Measurements from ENCODE around the gene GGCT. TPM values are rescaled to one million over a fixed set of nuclear protein-coding genes. Genes with fewer than 3 reads are reported as not detected.

GGCT gene
- total RNA-seq (2021; fragmentation: NEBNext Ultra II Directional; extraction: Animal tissue kit (Norgen Biotek cat#: 25700)) (125 and 129 TPM in 2 replicates), polyA plus RNA-seq (2011; rRNA removed) (47.7 and 50.0 TPM in 2 replicates), polyA minus RNA-seq (2011; rRNA and poly(A)+ RNA removed) (12.2 and 13.2 TPM in 2 replicates)
- polyA plus RNA-seq (2011; cell fraction: cytosol; rRNA removed), result 85.5 TPM
- 60.8 TPM for polyA plus RNA-seq (2011; cell fraction: nucleus; rRNA removed)
- polyA plus RNA-seq (2012, experiment 1 of 2), result 88.5 to 127 TPM (median 90.7 TPM) in 4 replicates
- polyA plus RNA-seq (2012, experiment 2 of 2), result 39.1 TPM
- polyA plus RNA-seq (2013, experiment 1 of 2), result 84.7 TPM
- polyA plus RNA-seq (2013, experiment 2 of 2), result 87.8 TPM
- polyA minus RNA-seq (2011; cell fraction: cytosol; rRNA and poly(A)+ RNA removed), result 26.6 TPM
- 21.5 TPM for polyA minus RNA-seq (2011; cell fraction: nucleus; rRNA and poly(A)+ RNA removed)
- long read RNA-seq, experiment 1, transcript GGCT-202 (4 exons, 1,173 nt), result major isoform, 81 of 146 reads
- long read RNA-seq, experiment 1, transcript GGCT-207 (3 exons, 1,012 nt), result minor isoform, 36 of 146 reads
- long read RNA-seq, experiment 1, partial matches to known transcripts, result 1 of 146 reads
- long read RNA-seq, experiment 1, other reads (novel, unspliced or antisense), result 18 of 146 reads
- long read RNA-seq, experiment 2, transcript GGCT-207 (3 exons, 1,012 nt), result minor isoform, 104 of 246 reads
- long read RNA-seq, experiment 2, transcript GGCT-203 (2 exons, 836 nt), result minor isoform, 12 of 246 reads
- long read RNA-seq, experiment 2, transcript GGCT-202 (4 exons, 1,173 nt), result major isoform, 123 of 246 reads
- long read RNA-seq, experiment 2, partial matches to known transcripts, result 3 of 246 reads
- long read RNA-seq, experiment 2, other reads (novel, unspliced or antisense), result 1 of 246 reads

- Histone ChIP-seq H3K23ac (ENCODE audit: insufficient read length) (no peak within 1 kb of the TSS), H3K9me3 (ENCODE audit: insufficient read depth in 2 of 2, low read depth in 1 of 2, low read length in 1 of 2) (no peaks in the 10 kb centered on the region), H3K9ac (replicated peaks in 1 of 4; ENCODE audit: extremely low read depth in 1 of 4, low read depth in 3 of 4, low read length in 3 of 4) (peak within 1 kb of the TSS; percentile 88 to 93 (median 91)), H3K79me1 (ENCODE audit: low read depth, low read length) (peaks cover 13% of the 10 kb centered on the region), H3K23me2 (ENCODE audit: low read depth, low read length) (peaks cover 4% of the 10 kb centered on the region; the same call in 1 of the 2 replicates), H2AK5ac (ENCODE audit: low read depth, low read length) (no peak within 1 kb of the TSS), H3K27me3 (replicated peaks in 1 of 4; ENCODE audit: control insufficient read depth in 3 of 4, extremely low read depth in 1 of 4, insufficient read depth in 3 of 4, low read length in 3 of 4) (no peaks in the 10 kb centered on the region), H2BK120ac (replicated peaks; ENCODE audit: low read depth, low read length) (peak within 1 kb of the TSS; percentile 47), H3K14ac (ENCODE audit: insufficient read length) (peak within 1 kb of the TSS; percentile 8), H3K79me2 (ENCODE audit: control insufficient read depth in 1 of 2, insufficient read depth in 2 of 2, low read length in 2 of 2) (peaks cover 9 to 50% of the 10 kb centered on the region in 2 experiments), H3K18ac (ENCODE audit: extremely low read depth, low read length) (peak within 1 kb of the TSS; percentile 91), H3K36me3 (ENCODE audit: control insufficient read depth in 2 of 4, insufficient read depth in 4 of 4, low read length in 3 of 4) (peaks cover 0 to 8% (median 0%) of the 10 kb centered on the region in 4 experiments; a peak in 2 of 8 replicates), H3K56ac (replicated peaks; ENCODE audit: insufficient read length, low read depth, low read length) (peak within 1 kb of the TSS; percentile 74), H4K20me1 (replicated peaks in 1 of 2; ENCODE audit: control insufficient read depth in 1 of 2, insufficient read depth in 2 of 2, low read length in 2 of 2) (peaks cover 3 to 8% of the 10 kb centered on the region in 2 experiments), H2BK15ac (ENCODE audit: low read length) (no peak within 1 kb of the TSS), H2BK20ac (ENCODE audit: low read length) (no peak within 1 kb of the TSS), H3K4me2 (ENCODE audit: insufficient read depth in 1 of 2, low read depth in 2 of 2, low read length in 2 of 2) (peak within 1 kb of the TSS; percentile 85 to 89), H2AFZ (ENCODE audit: low read length) (peak within 1 kb of the TSS; percentile 83), H2BK5ac (ENCODE audit: low read depth, low read length) (no peak within 1 kb of the TSS; the same call in 1 of the 2 replicates), H3K27ac (ENCODE audit: low read depth, low read length) (peak within 1 kb of the TSS; percentile 86), H3K4ac (replicated peaks; ENCODE audit: insufficient read length, low read depth, low read length) (peak within 1 kb of the TSS; percentile 76), H4K91ac (replicated peaks; ENCODE audit: insufficient read length, low read length) (peak within 1 kb of the TSS; percentile 96), H3K4me1 (replicated peaks in 1 of 4; ENCODE audit: control insufficient read depth in 3 of 4, insufficient read depth in 4 of 4, low read length in 3 of 4) (peaks cover 0 to 6% (median 3%) of the 10 kb centered on the region in 4 experiments; a peak in 4 of 7 replicates), H4K8ac (ENCODE audit: extremely low read depth, insufficient read depth, low read length) (peak within 1 kb of the TSS; percentile 97), H2BK12ac (ENCODE audit: low read depth, low read length) (no peak within 1 kb of the TSS), H3K4me3 (ENCODE audit: extremely low read depth in 1 of 4, insufficient read depth in 2 of 4, low read depth in 3 of 4, low read length in 4 of 4) (peak within 1 kb of the TSS; percentile 85 to 95 (median 90)), H4K5ac (ENCODE audit: insufficient read length, low read depth, low read length) (peak within 1 kb of the TSS; percentile 96)
- ChIA-PET CTCF (ENCODE audit: partially characterized antibody) (interaction anchor here (0.6 to 0.8 kb wide), 2 partner anchors 60 to 83 kb away, joined by 3 read pairs; no protein-coding TSS in a partner anchor), POLR2A (ENCODE audit: partially characterized antibody) (interaction anchor here (0.6 to 2.0 kb wide), 5 partner anchors 10 to 94 kb away, joined by 3 to 14 read pairs (median 3); no protein-coding TSS in a partner anchor)
- no peak for FAIRE-seq
- WGBS, 2 experiments (ENCODE audit: extremely low coverage in 1 of 2, insufficient coverage in 1 of 2, insufficient read length in 1 of 2, insufficient replicate concordance in 2 of 2, low coverage in 1 of 2, low lambda C conversion rate in 2 of 2, missing lambda C conversion rate in 1 of 2), result 2% methylated on average over 59 of the region's 64 CpGs; no CpG with 5 or more reads in 1 of the 2 experiments
- DNase-seq (ENCODE audit: low read depth in 1 of 2, low spot score in 2 of 2), result peak; percentile 94 to 95
- TF ChIP-seq SP1 (IDR thresholded peaks at IDR 0.05; ENCODE audit: low read depth, low read length) (peak; percentile 92), SIX5 (IDR thresholded peaks at IDR 0.05; ENCODE audit: low read depth, low read length) (no peak), EGR1 (IDR thresholded peaks at IDR 0.05; ENCODE audit: borderline replicate concordance, low read depth, low read length) (peak; percentile 60; the same call in 1 of the 2 replicates), KDM1A (IDR thresholded peaks at IDR 0.05; ENCODE audit: borderline replicate concordance, low read length) (no peak), GTF2F1 (IDR thresholded peaks at IDR 0.05; ENCODE audit: borderline replicate concordance, low read depth, low read length) (peak; percentile 81; the same call in 1 of the 2 replicates), E2F6 (IDR thresholded peaks at IDR 0.05) (peak; percentile 97), POLR2A (IDR thresholded peaks at IDR 0.05; ENCODE audit: control extremely low read depth in 1 of 2, low read depth in 2 of 2, low read length in 2 of 2) (peak; percentile 88 to 93)
Observed at GRCh38 chr7:30504301-30505173, at the start of gene GGCT. Gene GGCT (minus strand): TSS chr7:30504829. CDS start chr7:30504709, 120 bp downstream.

All from H1 (cell line).